ENCODE results near the gene ERICH4. TPM values are rescaled to one million over a fixed set of nuclear protein-coding genes. Genes with fewer than 3 reads are reported as not detected.

ERICH4 gene
- total and polyA plus RNA-seq, 9 of the 15 experiments (the other 6 are each of a cell fraction or from before 2014, with no cell fraction given), result not detected

GRCh38 chr19:41439441-41440222 is 3.3 kb upstream of the ERICH4 start, which contains the start of gene DMAC2 (continued):
- TF ChIP-seq, protein P1, sequence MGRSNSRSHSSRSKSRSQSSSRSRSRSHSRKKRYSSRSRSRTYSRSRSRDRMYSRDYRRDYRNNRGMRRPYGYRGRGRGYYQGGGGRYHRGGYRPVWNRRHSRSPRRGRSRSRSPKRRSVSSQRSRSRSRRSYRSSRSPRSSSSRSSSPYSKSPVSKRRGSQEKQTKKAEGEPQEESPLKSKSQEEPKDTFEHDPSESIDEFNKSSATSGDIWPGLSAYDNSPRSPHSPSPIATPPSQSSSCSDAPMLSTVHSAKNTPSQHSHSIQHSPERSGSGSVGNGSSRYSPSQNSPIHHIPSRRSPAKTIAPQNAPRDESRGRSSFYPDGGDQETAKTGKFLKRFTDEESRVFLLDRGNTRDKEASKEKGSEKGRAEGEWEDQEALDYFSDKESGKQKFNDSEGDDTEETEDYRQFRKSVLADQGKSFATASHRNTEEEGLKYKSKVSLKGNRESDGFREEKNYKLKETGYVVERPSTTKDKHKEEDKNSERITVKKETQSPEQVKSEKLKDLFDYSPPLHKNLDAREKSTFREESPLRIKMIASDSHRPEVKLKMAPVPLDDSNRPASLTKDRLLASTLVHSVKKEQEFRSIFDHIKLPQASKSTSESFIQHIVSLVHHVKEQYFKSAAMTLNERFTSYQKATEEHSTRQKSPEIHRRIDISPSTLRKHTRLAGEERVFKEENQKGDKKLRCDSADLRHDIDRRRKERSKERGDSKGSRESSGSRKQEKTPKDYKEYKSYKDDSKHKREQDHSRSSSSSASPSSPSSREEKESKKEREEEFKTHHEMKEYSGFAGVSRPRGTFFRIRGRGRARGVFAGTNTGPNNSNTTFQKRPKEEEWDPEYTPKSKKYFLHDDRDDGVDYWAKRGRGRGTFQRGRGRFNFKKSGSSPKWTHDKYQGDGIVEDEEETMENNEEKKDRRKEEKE (IDR thresholded peaks at IDR 0.05; ENCODE audit: borderline replicate concordance in 1 of 2, control insufficient read depth in 1 of 2, low read depth in 2 of 2, low read length in 1 of 2), result no peak
- TF ChIP-seq SAFB2 (IDR thresholded peaks at IDR 0.05; ENCODE audit: borderline replicate concordance, low read depth, low read length, severe bottlenecking), result no peak
- TF ChIP-seq GABPB2 (CRISPR knock-in tag; conservative IDR thresholded peaks at IDR 0.05), result no peak
- no peak for TF ChIP-seq MLX (CRISPR knock-in tag; conservative IDR thresholded peaks at IDR 0.05)
- no peak for TF ChIP-seq MED1 (CRISPR knock-in tag; IDR thresholded peaks at IDR 0.05; ENCODE audit: borderline replicate concordance)
- TF ChIP-seq THRAP3 (IDR thresholded peaks at IDR 0.05; ENCODE audit: borderline replicate concordance), result no peak
- no peak for TF ChIP-seq NR4A1 (CRISPR knock-in tag; IDR thresholded peaks at IDR 0.05)
- TF ChIP-seq NR4A1 (tag; IDR thresholded peaks at IDR 0.05), result no peak
- peak; percentile 95 for TF ChIP-seq TAF1 (IDR thresholded peaks at IDR 0.05; ENCODE audit: control insufficient read depth, extremely low read depth, insufficient read depth, low read length, severe bottlenecking)
- no peak for TF ChIP-seq PPARD (CRISPR knock-in tag; IDR thresholded peaks at IDR 0.05)
- no peak for TF ChIP-seq ZNF507 (tag; conservative IDR thresholded peaks at IDR 0.05)
